NCI-H2171 treated with DMSO at 0.1 percent for 48 hours (cell line): Measurements from ENCODE around the gene CYP1A1.

ENCODE experiments used
- DNase-seq: peaks from one replicate; lab custom pipeline; 2025; lab: John Stamatoyannopoulos, UW

Gene CYP1A1

DNA sequence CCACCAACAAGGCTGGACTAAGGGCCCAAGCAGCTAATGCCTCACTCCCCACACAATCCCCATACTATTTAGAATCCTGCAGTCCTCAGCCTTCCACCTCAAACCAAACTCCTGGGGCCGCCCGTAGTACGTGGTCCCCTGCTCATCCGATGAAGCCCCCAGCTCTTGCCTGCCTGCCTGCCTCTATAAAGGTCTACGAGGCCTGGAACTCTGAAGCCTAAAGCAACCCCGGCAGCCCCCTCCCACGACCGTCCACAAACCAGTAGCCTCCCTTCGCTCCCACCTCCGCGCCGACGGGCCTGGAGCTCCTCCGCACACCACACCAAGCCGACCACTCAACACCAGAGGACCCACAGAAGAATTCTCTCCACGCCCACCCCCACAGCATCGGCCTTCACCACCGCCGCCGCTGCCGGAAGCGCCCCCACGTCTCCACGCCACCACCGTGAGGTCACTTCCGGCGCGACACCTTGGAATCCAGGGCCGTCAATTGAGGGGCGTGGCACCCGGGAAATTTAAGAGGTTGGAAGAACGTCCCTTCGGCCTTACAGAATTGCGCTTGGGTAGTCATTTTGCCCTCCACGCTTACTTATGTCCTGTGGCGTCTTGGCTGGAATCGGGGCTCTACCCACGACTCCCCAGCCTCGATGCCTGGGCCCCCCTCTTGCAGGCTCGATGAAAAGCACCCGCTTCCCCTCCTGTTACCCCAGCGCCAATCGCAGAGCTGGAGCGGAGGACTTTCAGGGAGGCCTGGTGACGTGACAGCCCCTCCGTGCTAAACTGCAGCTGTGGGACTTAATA, 29.5 kb downstream of the CYP1A1 start, which contains the start of gene EDC3:
EDC3 (minus strand) TSS at position 428 of the 801 bp plus-strand sequence. CDS start 20,900 bp downstream, outside the sequence.
- peak; percentile 88 for DNase-seq

DNA sequence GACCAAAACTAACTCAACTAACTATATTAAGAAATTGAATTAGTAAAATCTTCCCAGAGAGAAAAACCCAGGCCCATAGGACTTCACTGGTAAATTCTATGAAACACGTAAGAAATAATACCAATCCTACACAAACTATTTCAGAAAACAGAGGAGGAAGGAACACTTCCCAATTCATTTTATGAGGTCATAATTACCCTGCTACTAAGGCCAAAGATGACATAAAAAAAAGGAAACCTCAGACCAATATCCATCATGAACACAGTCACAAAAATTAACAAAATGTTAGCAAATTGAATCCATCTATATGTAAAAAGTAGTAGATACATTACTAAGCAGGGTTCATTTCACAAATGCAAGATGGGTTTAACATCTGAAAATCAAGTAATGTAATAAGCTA, 33.0 kb downstream of the CYP1A1 start:
- DNase-seq: no peak

DNA sequence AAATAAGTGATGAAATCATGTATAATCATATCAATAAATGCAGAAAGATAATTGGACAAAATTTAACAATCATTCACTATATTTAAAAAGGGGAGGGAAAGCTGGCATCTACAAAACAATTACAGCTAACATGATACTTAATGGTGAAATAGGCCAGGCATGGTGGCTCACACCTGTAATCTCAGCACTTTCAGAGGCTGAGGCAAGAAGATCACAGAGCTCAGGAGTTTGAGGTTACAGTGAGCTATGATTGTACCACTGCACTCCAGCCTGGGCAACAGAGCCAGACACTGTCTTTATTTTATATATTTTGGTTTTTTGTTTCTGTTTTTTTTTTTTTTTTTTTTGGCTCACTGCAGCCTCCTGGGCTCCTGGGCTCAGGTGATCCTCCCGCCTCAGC, 41.6 kb downstream of the CYP1A1 start:
- no peak for DNase-seq

DNA sequence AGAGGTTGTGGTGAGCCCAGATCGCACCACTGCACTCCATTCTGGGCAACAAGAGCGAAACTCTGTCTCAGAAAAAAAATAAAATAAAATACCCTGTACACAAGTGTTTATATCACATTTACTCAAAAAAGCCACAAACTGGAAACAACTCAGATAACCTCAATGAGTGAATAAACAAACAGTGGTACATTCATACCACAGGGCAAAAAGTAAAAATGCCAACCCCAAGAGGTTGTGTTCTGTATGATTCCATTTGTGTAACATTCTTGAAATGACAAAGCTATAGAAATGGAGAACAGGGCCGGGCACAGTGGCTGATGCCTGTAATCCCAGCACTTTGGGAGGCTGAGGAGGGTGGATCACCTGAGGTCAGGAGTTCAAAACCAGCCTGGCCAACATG, 42.4 kb downstream of the CYP1A1 start:
- DNase-seq: no peak

DNA sequence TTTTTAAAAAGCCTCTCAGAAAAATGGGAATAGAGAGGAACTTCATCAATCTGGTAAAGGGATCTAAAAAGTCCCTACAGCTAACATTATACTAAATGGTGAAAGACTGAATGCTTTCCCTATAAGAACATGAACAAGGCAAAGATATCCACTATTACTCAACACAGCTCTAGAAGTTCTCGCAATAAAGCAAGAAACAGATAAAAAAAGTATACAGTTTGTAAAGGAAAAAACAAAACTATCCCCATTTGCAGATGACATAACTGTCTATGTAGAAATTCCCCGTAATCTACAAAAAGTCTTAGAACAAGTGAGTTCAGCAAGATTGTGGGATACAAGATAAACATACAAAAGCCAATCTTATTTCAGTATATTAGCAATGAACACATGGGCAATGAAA, 44.9 kb downstream of the CYP1A1 start:
- DNase-seq: no peak

DNA sequence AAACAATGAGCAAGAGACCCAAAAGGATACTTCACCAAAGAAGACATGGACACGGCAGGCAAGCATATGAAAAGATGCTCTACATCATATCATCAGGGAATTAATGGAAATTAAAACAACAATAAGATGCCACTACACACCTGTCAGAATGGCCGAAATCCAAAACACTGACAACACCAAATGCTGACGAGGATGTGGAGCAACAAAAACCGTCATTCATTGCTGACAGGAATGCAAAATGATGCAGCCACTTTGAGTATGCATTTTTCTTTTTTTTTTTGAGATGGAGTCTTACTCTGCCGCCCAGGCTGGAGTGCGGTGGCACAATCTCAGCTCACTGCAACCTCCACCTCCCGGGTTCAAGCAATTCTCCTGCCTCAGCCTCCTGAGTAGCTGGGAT, 48.5 kb downstream of the CYP1A1 start:
- DNase-seq: no peak

DNA sequence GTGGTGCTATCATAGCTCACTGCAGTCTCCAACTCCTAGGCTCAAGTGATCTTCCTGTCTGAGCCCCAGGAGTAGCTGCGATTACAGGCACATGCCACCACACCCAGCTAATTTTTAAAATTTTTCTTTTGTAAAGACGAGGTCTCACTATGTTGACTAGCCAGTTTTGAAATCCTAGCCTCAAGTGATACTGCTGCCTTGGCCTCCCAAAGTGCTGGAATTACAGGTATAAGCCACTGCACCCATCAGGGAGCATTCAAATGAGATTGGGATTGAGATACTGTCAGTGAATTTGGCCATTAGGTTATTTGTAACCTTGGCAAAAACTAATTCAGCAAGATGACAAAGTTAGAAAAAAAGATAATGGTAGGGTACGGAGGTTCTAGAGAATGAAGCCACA, 51.2 kb downstream of the CYP1A1 start:
- DNase-seq: no peak

DNA sequence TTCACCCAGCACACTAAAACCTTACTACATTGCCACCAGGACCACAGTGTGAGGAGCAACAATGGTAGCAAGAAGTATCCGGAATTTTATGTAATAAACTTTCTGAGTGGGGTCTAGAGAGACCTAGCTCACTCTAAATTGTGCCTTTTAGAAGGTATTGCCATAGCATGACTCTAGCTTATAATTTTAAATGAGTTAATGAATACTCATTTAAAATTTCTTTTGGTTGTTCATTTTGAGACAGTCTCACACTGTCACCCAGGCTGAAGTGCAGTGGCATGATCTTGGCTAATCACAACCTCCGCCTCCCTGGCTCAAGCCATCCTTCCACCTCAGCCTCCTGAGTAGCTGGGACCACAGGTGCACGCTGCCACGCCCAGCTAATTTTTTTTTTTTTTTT, 55.7 kb downstream of the CYP1A1 start:
- DNase-seq: no peak
